ENCODE results near the gene OCRL.

OCRL gene

DNA sequence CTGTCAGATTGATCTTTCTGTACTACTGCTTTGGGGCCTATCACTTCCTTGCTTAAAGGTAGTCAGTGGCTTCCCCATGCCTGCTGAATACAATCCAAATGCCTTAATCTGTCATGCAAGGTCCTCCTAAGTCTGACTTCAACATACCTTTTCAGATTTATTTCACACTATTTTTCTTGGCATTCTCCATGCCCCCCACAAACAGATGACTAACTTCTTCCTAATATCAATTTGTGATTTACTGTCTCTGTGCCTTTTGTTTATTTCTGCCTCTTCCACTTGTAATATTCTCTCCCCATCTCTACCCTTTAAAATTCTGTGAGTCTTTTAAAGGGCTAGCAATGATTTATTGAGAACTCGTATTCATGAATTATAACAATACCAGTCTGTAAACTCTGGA, 41.8 kb downstream of the OCRL start:
- no peak overlapping the region for H3K4me3 ChIP-seq (ENCODE audit: low read depth, low read length)

- H3K4me3 ChIP-seq (ENCODE audit: low read depth, low read length): no peak overlapping the region
Observed at GRCh38 chrX:129585167-129585566, 45.1 kb downstream of the OCRL start.

- no peak overlapping the region for H3K4me3 ChIP-seq (ENCODE audit: low read depth, low read length)
Observed at GRCh38 chrX:129585691-129586090, 45.6 kb downstream of the OCRL start.

DNA sequence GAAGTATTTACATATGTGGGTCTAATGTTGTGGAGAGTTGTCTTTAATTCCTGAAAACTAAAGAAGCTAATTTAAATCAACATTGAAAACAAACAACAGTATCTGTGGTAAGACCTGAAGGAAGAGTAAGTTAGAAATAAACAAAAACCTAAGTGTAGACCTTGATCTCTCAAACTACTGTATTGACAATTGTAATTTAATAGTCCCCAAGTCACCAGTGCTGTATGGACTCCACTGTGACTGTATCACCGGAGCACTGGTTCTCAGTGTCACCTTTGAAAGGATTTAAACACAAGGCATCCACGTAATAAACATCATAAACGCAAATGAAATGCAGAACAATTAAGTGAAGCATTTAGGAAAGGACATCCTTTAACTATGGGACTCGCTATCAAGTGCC, 46.4 kb downstream of the OCRL start:
- no peak overlapping the region for H3K4me3 ChIP-seq (ENCODE audit: low read depth, low read length)

DNA sequence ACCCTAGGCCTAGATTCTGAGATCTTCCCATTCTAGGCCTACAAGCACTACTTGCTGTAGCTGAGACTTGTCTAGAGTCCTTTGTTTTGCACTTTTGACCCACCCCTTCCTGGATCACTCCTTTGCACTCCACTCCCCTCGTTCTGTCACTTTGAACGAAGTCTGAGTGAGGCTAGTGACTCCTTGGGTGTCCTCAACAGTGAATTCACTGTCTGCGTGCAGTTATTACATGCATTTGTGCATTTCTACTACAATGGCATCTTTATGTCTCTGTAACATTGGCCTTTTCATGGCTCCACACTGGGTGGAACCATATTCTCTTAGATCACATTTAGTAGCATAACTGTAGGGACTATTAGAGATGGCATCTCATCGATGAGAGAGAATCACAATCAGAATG, 50.5 kb downstream of the OCRL start:
- H3K4me3 ChIP-seq (ENCODE audit: low read depth, low read length): no peak overlapping the region

GRCh38 chrX:129593137-129593536, 53.1 kb downstream of the OCRL start:
- H3K4me3 ChIP-seq (ENCODE audit: low read depth, low read length): no peak overlapping the region

DNA sequence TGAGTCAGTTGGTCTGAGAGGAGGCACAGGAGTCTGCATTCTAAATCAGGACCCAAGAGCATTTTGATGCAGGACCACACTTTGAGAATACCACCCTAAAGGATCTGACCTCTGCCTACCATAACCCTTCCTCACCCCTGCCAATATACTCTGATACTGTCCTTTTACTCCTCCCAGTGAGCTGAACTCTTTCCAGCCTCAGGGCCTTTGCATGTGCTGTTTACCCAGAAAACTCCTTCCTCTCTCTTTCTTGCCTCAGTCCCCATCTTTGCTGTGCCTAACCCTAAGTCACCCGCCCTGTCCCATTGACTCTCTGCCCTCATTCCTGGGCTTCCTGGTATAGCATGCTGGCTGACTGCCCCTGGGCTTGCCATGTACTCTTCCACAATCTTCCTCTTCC, 54.7 kb downstream of the OCRL start:
- H3K4me3 ChIP-seq (ENCODE audit: low read depth, low read length): no peak overlapping the region

GRCh38 chrX:129596077-129596476, 56.0 kb downstream of the OCRL start:
- no peak overlapping the region for H3K4me3 ChIP-seq (ENCODE audit: low read depth, low read length)

DNA sequence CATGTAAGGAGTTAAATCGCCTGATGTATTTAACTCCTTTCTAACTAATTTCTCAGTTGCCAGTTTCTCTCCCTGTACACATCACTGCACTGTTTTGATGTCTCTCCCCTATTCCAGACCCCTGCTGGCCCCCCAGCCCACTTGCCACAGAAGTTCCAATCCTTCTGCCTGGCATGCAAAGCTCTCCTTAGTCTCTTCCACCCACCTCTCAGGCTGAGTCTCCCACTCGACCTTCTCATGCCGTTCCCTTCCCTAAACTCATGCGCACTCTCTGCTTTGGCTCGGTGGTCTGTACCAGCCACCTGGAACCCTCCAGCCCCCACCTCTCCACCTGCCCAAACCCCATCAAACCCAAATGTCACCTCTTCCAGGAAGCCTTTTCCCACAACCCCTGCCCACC, 57.8 kb downstream of the OCRL start:
- no peak overlapping the region for H3K4me3 ChIP-seq (ENCODE audit: low read depth, low read length)

DNA sequence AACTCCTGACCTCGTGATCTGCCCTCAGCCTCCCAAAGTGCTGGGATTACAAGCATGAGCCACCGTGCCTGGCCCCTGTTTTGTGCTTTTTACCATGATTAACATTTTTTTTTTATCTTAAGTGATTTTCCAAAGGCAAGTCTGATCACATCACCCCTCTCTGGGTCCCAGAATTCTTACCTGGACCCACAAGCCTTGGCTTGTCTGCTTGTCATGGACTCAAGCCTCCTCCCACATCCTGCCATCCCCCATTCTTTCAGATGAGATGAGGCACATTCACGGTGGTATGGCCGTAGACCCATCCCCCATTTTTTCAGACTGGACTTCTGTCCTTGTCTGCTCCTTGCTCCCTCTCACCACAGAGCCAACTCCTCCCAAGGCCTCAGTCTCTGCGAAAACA, 59.4 kb downstream of the OCRL start:
- H3K4me3 ChIP-seq (ENCODE audit: low read depth, low read length): no peak overlapping the region

GRCh38 chrX:129599996-129600395, 59.9 kb downstream of the OCRL start:
- H3K4me3 ChIP-seq (ENCODE audit: low read depth, low read length): no peak overlapping the region

GRCh38 chrX:129600981-129601424, 60.9 kb downstream of the OCRL start:
- H3K4me3 ChIP-seq (ENCODE audit: low read depth, low read length): no peak overlapping the region

GRCh38 chrX:129606918-129607317, 66.9 kb downstream of the OCRL start:
- H3K4me3 ChIP-seq (ENCODE audit: low read depth, low read length): no peak overlapping the region

GRCh38 chrX:129608496-129608895, 68.4 kb downstream of the OCRL start:
- H3K4me3 ChIP-seq (ENCODE audit: low read depth, low read length): no peak overlapping the region

- no peak overlapping the region for H3K4me3 ChIP-seq (ENCODE audit: low read depth, low read length)
Observed at GRCh38 chrX:129609395-129609794, 69.3 kb downstream of the OCRL start.

DNA sequence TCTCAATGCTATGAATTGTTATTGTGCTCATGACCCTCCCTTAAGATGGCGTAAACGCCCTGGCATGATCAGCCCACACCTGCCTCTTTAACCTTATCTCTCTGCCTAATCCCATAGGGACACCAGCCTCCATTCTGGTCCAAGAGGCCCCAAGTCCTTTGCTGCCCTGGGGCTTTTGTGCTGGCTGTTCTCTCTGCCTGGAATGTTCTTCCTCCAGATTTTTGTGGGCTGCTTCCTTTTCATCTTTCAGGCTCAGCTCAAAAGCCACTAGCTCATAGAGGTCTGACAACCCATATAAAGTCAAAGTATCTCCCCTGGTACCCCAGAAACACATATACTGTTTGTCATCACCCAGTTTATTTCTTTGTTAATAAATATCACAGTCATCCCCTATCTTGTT, 72.3 kb downstream of the OCRL start:
- no peak overlapping the region for H3K4me3 ChIP-seq (ENCODE audit: low read depth, low read length)

- no peak overlapping the region for H3K4me3 ChIP-seq (ENCODE audit: low read depth, low read length)
Observed at GRCh38 chrX:129613596-129613995, 73.5 kb downstream of the OCRL start.

- H3K4me3 ChIP-seq (ENCODE audit: low read depth, low read length): no peak overlapping the region
Observed at GRCh38 chrX:129614481-129615255, 74.6 kb downstream of the OCRL start.

DNA sequence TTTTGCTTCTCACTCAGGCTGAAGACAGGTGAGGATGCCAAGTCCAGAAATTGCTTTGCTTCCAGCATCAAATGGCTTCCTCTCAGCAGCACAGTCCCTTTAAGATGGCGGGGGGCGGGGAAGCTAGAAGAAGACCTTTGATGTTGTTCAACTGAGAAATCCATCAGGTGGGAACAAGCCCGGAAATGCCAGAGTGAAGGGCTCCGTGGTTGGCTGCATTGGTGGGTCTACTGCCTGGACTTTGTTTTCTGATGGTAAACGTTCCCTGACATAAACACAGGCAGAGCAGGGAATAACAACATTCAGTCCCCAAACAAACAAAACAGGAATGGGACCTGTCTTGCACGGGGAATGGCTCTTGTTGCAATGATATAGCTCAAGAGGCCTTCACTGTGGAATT, 77.4 kb downstream of the OCRL start:
- no peak overlapping the region for H3K4me3 ChIP-seq (ENCODE audit: low read depth, low read length)

DNA sequence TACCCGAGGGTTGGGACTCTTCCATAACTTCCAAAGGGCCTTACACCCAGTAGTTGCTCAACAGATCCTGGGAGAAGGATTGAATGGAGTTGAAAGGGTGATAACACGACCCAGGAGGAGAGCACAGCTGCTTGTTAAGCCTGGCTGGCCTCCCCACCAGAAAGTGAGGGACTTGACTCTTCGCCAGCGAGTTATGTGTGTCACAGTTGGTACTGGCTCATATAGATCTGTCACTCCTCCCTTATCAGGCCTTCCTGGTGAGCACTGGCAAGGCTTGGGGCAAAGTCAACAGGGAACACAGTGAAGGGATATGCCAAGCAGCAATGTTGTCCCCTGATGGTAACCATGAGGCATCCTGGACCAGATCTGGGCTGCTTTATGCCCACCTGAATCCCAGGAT, 78.9 kb downstream of the OCRL start:
- H3K4me3 ChIP-seq (ENCODE audit: low read depth, low read length): no peak overlapping the region

GRCh38 chrX:129622757-129623301, 82.8 kb downstream of the OCRL start:
- no peak overlapping the region for H3K4me3 ChIP-seq (ENCODE audit: low read depth, low read length)

DNA sequence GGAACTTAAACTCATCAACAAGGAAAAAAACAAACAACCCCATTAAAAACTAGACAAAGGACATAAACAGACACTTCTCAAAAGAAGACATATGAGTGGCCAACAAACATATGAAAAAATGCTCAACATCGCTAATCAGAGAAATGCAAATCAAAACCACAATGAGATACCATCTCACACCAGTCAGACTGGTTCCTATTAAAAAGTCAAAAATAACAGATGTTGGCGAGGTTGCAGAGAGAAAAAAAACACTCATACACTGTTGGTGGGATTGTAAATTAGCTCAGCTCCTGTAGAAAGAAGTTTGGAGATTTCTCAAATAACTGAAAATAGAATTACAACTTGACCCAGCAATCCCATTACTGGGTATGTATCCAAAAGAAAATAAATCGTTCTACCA, 86.0 kb downstream of the OCRL start:
- no peak overlapping the region for H3K4me3 ChIP-seq (ENCODE audit: low read depth, low read length)

DNA sequence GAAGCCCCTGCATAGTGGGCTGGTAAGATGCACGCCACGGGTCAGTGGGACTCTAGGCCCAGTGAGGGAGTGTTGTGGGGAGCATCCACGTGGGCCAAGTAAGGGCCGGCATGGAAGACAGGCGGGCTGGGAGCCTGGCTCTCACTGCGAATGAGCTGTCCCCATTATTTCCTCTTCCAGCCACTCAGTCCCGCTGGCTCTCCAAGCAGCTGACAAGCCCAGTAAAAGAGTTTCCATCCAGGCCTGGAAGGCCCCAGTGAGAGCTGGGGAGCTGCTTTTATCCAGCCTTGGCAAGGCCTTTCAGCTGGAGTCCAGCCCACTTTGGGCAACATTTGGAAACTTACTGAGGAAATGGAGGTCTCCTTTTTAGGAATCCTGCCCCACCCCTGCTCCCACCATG, 89.8 kb downstream of the OCRL start:
- H3K4me3 ChIP-seq (ENCODE audit: low read depth, low read length): no peak overlapping the region
